Tibial nerve (tissue), 4 donors: ENCODE data around the gene ZGLP1. TPM values are rescaled to one million over a fixed set of nuclear protein-coding genes. Genes with fewer than 3 reads are reported as not detected.

Experiments used
- DNase-seq, 2 donors: peaks; one replicate each; pipeline ENCODE4 v3.0.0-alpha.2; 2019; ENCODE audit warnings: low spot score in 2 of 2
- H3K27ac ChIP-seq, 4 donors: fragments of 200-600 bp; sonication (generic) in 3 of 4; one replicate each; pipeline ENCODE4 v1.5.1; 2017 to 2019; ENCODE audit warnings: mild to moderate bottlenecking in 1 of 4
- H3K27me3 ChIP-seq, 2 donors: fragments of 200-600 bp; sonication (generic) in 1 of 2; one replicate each; pipeline versions ENCODE4 v1.5.1 to v1.6.0; 2017 to 2019
- H3K36me3 ChIP-seq, 3 donors: fragments of 200-600 bp; sonication (generic); one replicate each; pipeline ENCODE4 v1.5.1; 2018 to 2019
- H3K4me1 ChIP-seq, 4 donors: fragments of 200-600 bp; sonication (generic) in 3 of 4; one replicate each; pipeline ENCODE4 v1.5.1; 2017 to 2019
- H3K4me3 ChIP-seq, 4 donors: fragments of 200-600 bp; sonication (generic) in 3 of 4; one replicate each; pipeline ENCODE4 v1.5.1; 2017 to 2019; ENCODE audit warnings: mild to moderate bottlenecking in 1 of 4, moderate library complexity in 1 of 4
- H3K9me3 ChIP-seq, 4 donors: fragments of 200-600 bp; sonication (generic) in 3 of 4; one replicate each; pipeline ENCODE4 v1.5.1; 2017 to 2019
- EP300 ChIP-seq, 2 donors: sonication (generic); formaldehyde crosslinking; IDR thresholded peaks; one replicate each; pipeline ENCODE4 v1.6.1; 2017; ENCODE audit warnings: antibody characterized with exemption in 2 of 2, mild to moderate bottlenecking in 1 of 2
- POLR2A ChIP-seq, 2 donors: fragments of 450-650 bp; IDR thresholded peaks; one replicate each; pipeline ENCODE4 v1.6.1; 2017; ENCODE audit warnings: antibody characterized with exemption in 2 of 2, mild to moderate bottlenecking in 2 of 2, moderate library complexity in 2 of 2
- WGBS, 2 donors: methylation state at CpG; one replicate each; pipeline ENCODE4 v1.1.5; 2018; 5-methylcytosine and 5-hydroxymethylcytosine counted together
- total RNA-seq, 4 donors: library from RNA; depleted of rRNA; stranded (reverse); fragments of >200 nt; gene quantifications; one replicate each; pipeline ENCODE4 v1.1.0, GENCODE V29; 2016
- TF ChIP-seq, protein P1 (sequence below), 5 experiments: fragments of 200-600 bp in 3 of 5; fragments of 450-650 bp in 2 of 5; sonication (generic) in 3 of 5; IDR thresholded peaks; one replicate each; pipeline ENCODE4 v1.5.1; 2016 to 2019; ENCODE audit warnings: antibody characterized with exemption in 5 of 5, mild to moderate bottlenecking in 3 of 5, moderate library complexity in 2 of 5

The ZGLP1 gene
- total RNA-seq, 4 donors from 2014 or later: 2.9 to 4.5 (median 3.5) TPM

DNA sequence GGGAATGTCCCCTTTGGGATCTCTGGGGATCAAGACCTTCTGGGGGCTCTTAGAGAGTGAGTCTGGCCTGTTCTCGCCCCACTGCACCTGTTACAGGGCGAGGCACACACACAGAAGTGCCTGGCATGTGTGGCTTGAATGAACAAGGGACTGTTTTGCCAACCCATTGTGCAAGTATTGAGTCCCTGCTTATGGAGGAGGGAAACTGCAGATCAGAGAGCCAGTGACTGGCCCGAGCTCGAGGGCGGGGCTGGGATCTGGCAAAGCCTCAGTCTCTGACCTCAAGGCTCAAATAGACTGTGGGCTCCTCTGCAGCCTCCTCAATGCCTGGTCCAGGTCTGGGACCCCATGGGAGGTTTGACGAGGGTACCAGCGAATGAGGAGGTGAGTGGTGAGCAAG lies 18.2 kb upstream of the ZGLP1 start:
- peaks cover 3 to 81% (median 34%) of the 10 kb centered on the region in 3 donors for H3K36me3 ChIP-seq
- H3K4me1 ChIP-seq: peaks cover 0 to 14% (median 10%) of the 10 kb centered on the region in 4 donors
- TF ChIP-seq, protein P1, sequence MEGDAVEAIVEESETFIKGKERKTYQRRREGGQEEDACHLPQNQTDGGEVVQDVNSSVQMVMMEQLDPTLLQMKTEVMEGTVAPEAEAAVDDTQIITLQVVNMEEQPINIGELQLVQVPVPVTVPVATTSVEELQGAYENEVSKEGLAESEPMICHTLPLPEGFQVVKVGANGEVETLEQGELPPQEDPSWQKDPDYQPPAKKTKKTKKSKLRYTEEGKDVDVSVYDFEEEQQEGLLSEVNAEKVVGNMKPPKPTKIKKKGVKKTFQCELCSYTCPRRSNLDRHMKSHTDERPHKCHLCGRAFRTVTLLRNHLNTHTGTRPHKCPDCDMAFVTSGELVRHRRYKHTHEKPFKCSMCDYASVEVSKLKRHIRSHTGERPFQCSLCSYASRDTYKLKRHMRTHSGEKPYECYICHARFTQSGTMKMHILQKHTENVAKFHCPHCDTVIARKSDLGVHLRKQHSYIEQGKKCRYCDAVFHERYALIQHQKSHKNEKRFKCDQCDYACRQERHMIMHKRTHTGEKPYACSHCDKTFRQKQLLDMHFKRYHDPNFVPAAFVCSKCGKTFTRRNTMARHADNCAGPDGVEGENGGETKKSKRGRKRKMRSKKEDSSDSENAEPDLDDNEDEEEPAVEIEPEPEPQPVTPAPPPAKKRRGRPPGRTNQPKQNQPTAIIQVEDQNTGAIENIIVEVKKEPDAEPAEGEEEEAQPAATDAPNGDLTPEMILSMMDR (IDR thresholded peaks at IDR 0.05): no peak
- TF ChIP-seq POLR2A (IDR thresholded peaks at IDR 0.05) (no peak), EP300 (IDR thresholded peaks at IDR 0.05) (no peak)
- no peak overlapping the region for H3K4me3 ChIP-seq
- no peaks in the 10 kb centered on the region for H3K9me3 ChIP-seq
- no peaks in the 10 kb centered on the region for H3K27me3 ChIP-seq
- WGBS, 2 donors: 88 to 94% methylated on average over 7 of the region's 7 CpGs
- H3K27ac ChIP-seq: no peak overlapping the region
- DNase-seq: no peak

DNA sequence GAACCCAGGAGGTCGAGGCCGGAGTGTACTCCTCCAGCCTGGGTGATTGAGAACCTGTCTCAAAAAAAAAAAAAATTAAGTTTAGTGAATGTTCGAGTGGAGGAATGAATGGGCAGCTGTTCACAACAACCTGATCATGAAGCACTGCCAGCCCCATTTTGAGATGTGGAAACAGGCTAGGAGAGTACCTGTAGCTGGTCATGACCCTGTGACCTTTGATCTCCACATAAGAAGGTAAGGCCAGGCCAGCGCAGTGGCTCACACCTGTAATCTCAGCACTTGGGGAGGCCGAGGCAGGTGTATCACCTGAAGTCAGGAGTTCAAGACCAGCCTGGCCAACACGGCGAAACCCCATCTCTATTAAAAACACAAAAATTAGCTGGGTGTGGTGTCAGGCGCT lies 16.1 kb upstream of the ZGLP1 start:
- TF ChIP-seq EP300 (IDR thresholded peaks at IDR 0.05) (no peak), POLR2A (IDR thresholded peaks at IDR 0.05) (no peak)
- TF ChIP-seq, protein P1 (IDR thresholded peaks at IDR 0.05): no peak
- WGBS, 2 donors: 90 to 92% methylated on average over 8 of the region's 8 CpGs
- Histone ChIP-seq H3K27ac (no peak overlapping the region), H3K36me3 (peaks cover 5 to 100% (median 47%) of the 10 kb centered on the region in 3 donors), H3K4me1 (no peaks in the 10 kb centered on the region), H3K27me3 (no peaks in the 10 kb centered on the region), H3K9me3 (no peaks in the 10 kb centered on the region), H3K4me3 (no peak overlapping the region)
- DNase-seq: no peak

DNA sequence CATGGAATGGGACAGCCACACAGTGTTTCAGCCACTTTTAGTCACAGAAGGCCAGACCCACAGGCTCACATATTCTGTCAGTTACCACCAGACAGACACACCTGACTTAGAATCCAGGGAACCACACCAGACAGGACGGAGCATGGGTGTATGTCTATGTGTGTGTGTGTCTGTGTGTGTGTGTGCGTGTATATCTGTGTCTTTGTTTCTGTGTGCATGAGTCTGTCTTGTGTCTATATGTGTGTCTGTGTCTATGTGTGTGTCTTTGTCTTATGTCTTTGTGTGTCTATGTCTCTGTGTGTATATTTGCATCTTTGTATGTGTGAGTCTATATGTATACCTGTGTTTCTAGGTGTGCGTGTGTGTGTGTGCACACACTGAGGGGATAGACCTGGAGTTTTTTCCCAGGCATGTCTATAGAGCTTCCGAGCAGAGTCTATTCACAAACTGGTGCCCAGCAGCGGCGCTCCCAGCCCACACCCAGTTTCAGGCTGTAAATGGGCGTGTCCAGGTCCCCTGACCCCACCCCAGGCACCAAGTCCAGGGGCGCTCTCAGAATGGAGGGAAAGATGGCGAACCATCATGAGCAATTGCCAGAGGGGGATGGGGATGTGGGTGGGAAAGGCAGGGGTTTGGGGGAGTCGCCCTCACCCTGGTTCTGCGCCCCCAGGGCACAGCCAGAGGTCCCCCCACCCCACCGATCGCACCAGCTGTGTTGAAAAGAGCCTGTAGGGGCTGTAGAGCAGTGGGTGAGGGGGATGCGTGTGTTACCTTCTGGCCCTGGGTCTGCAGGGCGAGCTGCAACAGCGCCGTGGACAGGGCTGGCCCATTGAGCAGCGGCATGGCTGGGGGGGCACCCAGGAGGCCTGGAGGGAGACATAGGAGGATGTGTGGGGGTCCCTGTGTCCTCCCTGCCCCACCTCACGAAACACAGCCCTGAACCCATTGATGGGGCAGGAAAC lies 12.5 kb upstream of the ZGLP1 start:
- Histone ChIP-seq H3K36me3 (peaks cover 3 to 100% (median 60%) of the 10 kb centered on the region in 3 donors), H3K4me1 (no peaks in the 10 kb centered on the region), H3K4me3 (no peak overlapping the region), H3K27ac (no peak overlapping the region), H3K27me3 (no peaks in the 10 kb centered on the region), H3K9me3 (no peaks in the 10 kb centered on the region)
- TF ChIP-seq, protein P1 (IDR thresholded peaks at IDR 0.05): no peak
- TF ChIP-seq POLR2A (IDR thresholded peaks at IDR 0.05) (no peak), EP300 (IDR thresholded peaks at IDR 0.05) (no peak)
- 85 to 92% methylated on average over 11 to 19 of the region's 19 CpGs for WGBS, 2 donors
- no peak for DNase-seq

DNA sequence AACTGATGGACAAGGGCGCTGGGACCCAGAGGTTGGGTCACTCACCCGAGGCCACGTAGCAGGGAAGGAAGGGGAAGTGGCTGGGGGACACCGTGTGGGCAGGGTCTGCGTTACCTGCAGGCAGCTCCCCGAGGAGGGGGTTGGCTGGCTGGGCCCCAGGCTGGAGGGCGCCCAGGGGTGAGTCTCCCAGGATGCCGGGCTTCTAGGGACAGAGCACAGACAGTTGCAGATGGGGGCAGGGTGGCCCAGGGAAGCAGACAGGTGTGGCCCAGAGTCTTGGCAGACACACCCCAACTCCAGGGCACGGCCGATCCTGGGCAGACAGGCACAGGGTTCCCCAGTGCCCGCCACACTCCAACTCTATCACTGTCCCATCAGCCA lies 11.8 kb upstream of the ZGLP1 start:
- Histone ChIP-seq H3K4me1 (peaks cover 0 to under 1% (median 0%) of the 10 kb centered on the region in 4 donors), H3K36me3 (peaks cover 3 to 100% (median 57%) of the 10 kb centered on the region in 3 donors), H3K4me3 (no peak overlapping the region), H3K27me3 (no peaks in the 10 kb centered on the region), H3K27ac (no peak overlapping the region), H3K9me3 (no peaks in the 10 kb centered on the region)
- 85 to 96% methylated on average over 4 to 11 of the region's 11 CpGs for WGBS, 2 donors
- DNase-seq: no peak
- TF ChIP-seq, protein P1 (IDR thresholded peaks at IDR 0.05): no peak
- TF ChIP-seq EP300 (IDR thresholded peaks at IDR 0.05) (no peak), POLR2A (IDR thresholded peaks at IDR 0.05) (no peak)
